CD14-positive monocyte (primary cell): ENCODE measurements around the gene PTH2R. TPM values are rescaled to one million over a fixed set of nuclear protein-coding genes. Genes with fewer than 3 reads are reported as not detected.

Experiments used
- DNase-seq, 3 donors: peaks; one replicate each; pipeline ENCODE4 v3.0.0-alpha.2; 2011 to 2022
- H2AFZ ChIP-seq: 2 replicates; pipeline ENCODE4 v1.6.0; 2012; ENCODE audit warnings: mild to moderate bottlenecking, low read depth, low read length, inconsistent platforms; ENCODE audit not compliant: insufficient read depth, poor library complexity, severe bottlenecking
- H3K27ac ChIP-seq, 2 donors: 1 replicate in 1 of 2; 2 replicates in 1 of 2; pipeline ENCODE4 v1.5.1; 2012 to 2013; ENCODE audit warnings: low read length in 2 of 2, control low read depth in 1 of 2, inconsistent platforms in 1 of 2, low read depth in 1 of 2, mild to moderate bottlenecking in 1 of 2
- H3K27me3 ChIP-seq, 2 donors: one replicate each; pipeline versions ENCODE4 v1.6.0 to v1.6.1; 2011 to 2013; ENCODE audit warnings: low read length in 2 of 2; ENCODE audit not compliant: control insufficient read depth in 2 of 2, insufficient read depth in 2 of 2
- H3K36me3 ChIP-seq, 2 donors: replicated peaks in 1 of 2; 1 replicate in 1 of 2; 2 replicates in 1 of 2; pipeline versions ENCODE4 v1.5.1 to v1.6.1; 2012 to 2013; ENCODE audit warnings: low read length in 2 of 2, control low read depth in 1 of 2, inconsistent platforms in 1 of 2, mild to moderate bottlenecking in 1 of 2; ENCODE audit not compliant: insufficient read depth in 2 of 2, control insufficient read depth in 1 of 2
- H3K4me1 ChIP-seq, 2 donors: 1 replicate in 1 of 2; 2 replicates in 1 of 2; pipeline versions ENCODE4 v1.5.1 to v1.6.1; 2012 to 2013; ENCODE audit warnings: low read length in 2 of 2, control low read depth in 1 of 2, inconsistent platforms in 1 of 2, mild to moderate bottlenecking in 1 of 2, moderate library complexity in 1 of 2; ENCODE audit not compliant: insufficient read depth in 2 of 2, control insufficient read depth in 1 of 2
- H3K4me2 ChIP-seq: replicated peaks from 2 replicates; pipeline ENCODE3; 2012; ENCODE audit warnings: low read length, moderate library complexity, mild to moderate bottlenecking; ENCODE audit not compliant: poor library complexity, severe bottlenecking; ENCODE audit errors: extremely low read depth
- H3K4me3 ChIP-seq, 3 experiments: fragments of 200-600 bp in 1 of 3; sonication (generic) in 1 of 3; replicated peaks in 1 of 3; 1 replicate in 2 of 3; 2 replicates in 1 of 3; pipeline ENCODE4 v1.5.1; 2011 to 2013; ENCODE audit warnings: low read length in 3 of 3, mild to moderate bottlenecking in 3 of 3, control low read depth in 2 of 3, low read depth in 2 of 3, inconsistent platforms in 1 of 3, moderate library complexity in 1 of 3
- H3K79me2 ChIP-seq: 2 replicates; pipeline ENCODE4 v1.6.0; 2012; ENCODE audit warnings: mild to moderate bottlenecking, control low read depth, inconsistent platforms, low read length, moderate library complexity; ENCODE audit not compliant: insufficient read depth
- H3K9ac ChIP-seq: 2 replicates; pipeline ENCODE4 v1.6.0; 2017; ENCODE audit warnings: low read length, mild to moderate bottlenecking; ENCODE audit not compliant: insufficient read depth, poor library complexity, severe bottlenecking
- H3K9me3 ChIP-seq, 2 donors: replicated peaks in 1 of 2; 1 replicate in 1 of 2; 2 replicates in 1 of 2; pipeline versions ENCODE4 v1.5.1 to v1.6.1; 2012 to 2013; ENCODE audit warnings: low read length in 2 of 2, control low read depth in 1 of 2; ENCODE audit not compliant: control insufficient read depth in 1 of 2, insufficient read depth in 1 of 2
- H4K20me1 ChIP-seq: 2 replicates; pipeline ENCODE4 v1.6.0; 2012; ENCODE audit warnings: mild to moderate bottlenecking, low read length, control low read depth, moderate library complexity; ENCODE audit not compliant: insufficient read depth
- H3K27ac Mint-ChIP-seq, 7 donors: one replicate each; pipeline ENCODE4 v1.8.0; 2020; ENCODE audit warnings: mild to moderate bottlenecking in 7 of 7, mixed read lengths in 7 of 7, moderate library complexity in 6 of 7, inconsistent platforms in 2 of 7
- H3K27me3 Mint-ChIP-seq, 3 donors: one replicate each; pipeline ENCODE4 v1.8.0; 2021 to 2022; ENCODE audit warnings: low read depth in 3 of 3, mild to moderate bottlenecking in 3 of 3, mixed read lengths in 3 of 3, moderate library complexity in 3 of 3, inconsistent platforms in 1 of 3
- H3K36me3 Mint-ChIP-seq, 2 donors: one replicate each; pipeline ENCODE4 v1.8.0; 2020; ENCODE audit warnings: mixed read lengths in 2 of 2, inconsistent platforms in 1 of 2, mild to moderate bottlenecking in 1 of 2
- H3K4me1 Mint-ChIP-seq: one replicate; pipeline ENCODE4 v1.8.0; 2020; ENCODE audit warnings: mild to moderate bottlenecking, mixed read lengths
- H3K4me3 Mint-ChIP-seq, 2 donors: one replicate each; pipeline ENCODE4 v1.8.0; 2020; ENCODE audit warnings: mild to moderate bottlenecking in 2 of 2, mixed read lengths in 2 of 2, moderate library complexity in 1 of 2
- H3K9me3 Mint-ChIP-seq, 7 donors: one replicate each; pipeline ENCODE4 v1.8.0; 2020 to 2022; ENCODE audit warnings: mixed read lengths in 7 of 7, mild to moderate bottlenecking in 6 of 7, moderate library complexity in 6 of 7, inconsistent platforms in 2 of 7
- CTCF ChIP-seq: fragments of 200-600 bp; IDR thresholded peaks from one replicate; pipeline ENCODE4 v1.8.0; 2022; ENCODE audit warnings: antibody characterized with exemption, mild to moderate bottlenecking
- WGBS: methylation state at CpG from one replicate; pipeline ENCODE4 v1.1.5; 2013; ENCODE audit warnings: missing lambda C conversion rate; ENCODE audit not compliant: insufficient coverage; 5-methylcytosine and 5-hydroxymethylcytosine counted together
- intact Hi-C, 2 donors: fragments of 100-400 bp; cut with micrococcal nuclease; formaldehyde crosslinking; loops; one replicate each; pipeline versions ENCODE4 v1.15.0 to v1.15.1; 2023
- polyA plus RNA-seq, 3 donors: library from polyadenylated mRNA; depleted of rRNA in 1 of 3; unstranded in 2 of 3; stranded (reverse) in 1 of 3; fragments of 300-500 nt in 2 of 3; fragments of >200 nt in 1 of 3; fragmentation: Illumina TruSeq in 2 of 3; gene quantifications; 1 replicate in 2 of 3; 2 replicates in 1 of 3; pipeline ENCODE4 v1.2.3, GENCODE V29; 2012 to 2021

Gene PTH2R
- polyA plus RNA-seq, 3 donors, result 0.07 to 0.12 (median 0.11) TPM

- no peaks in the 10 kb centered on the region for H3K4me1 Mint-ChIP-seq
- H3K36me3 Mint-ChIP-seq, result no peaks in the 10 kb centered on the region
- H3K4me2 ChIP-seq, result no peak overlapping the region
Measured at GRCh38 chr2:208541461-208541988, 134.9 kb downstream of the PTH2R start.

GRCh38 chr2:208541989-208542464 is 135.4 kb downstream of the PTH2R start:
- Histone ChIP-seq H3K79me2 (no peaks in the 10 kb centered on the region), H3K4me1 (no peaks in the 10 kb centered on the region), H3K9ac (no peak overlapping the region), H3K4me3 (no peak overlapping the region), H2AFZ (no peak overlapping the region), H3K4me2 (no peak overlapping the region), H3K27ac (no peak overlapping the region), H4K20me1 (no peaks in the 10 kb centered on the region), H3K9me3 (no peaks in the 10 kb centered on the region), H3K27me3 (no peaks in the 10 kb centered on the region), H3K36me3 (no peaks in the 10 kb centered on the region)
- intact Hi-C loops, result no loop called here
- H3K27me3 Mint-ChIP-seq, result peaks cover 0 to 3% (median 1%) of the 10 kb centered on the region in 3 donors
- WGBS, result no CpG with 5 or more reads among the region's 3 CpGs
- TF ChIP-seq CTCF, result no peak
- H3K36me3 Mint-ChIP-seq, result no peaks in the 10 kb centered on the region
- DNase-seq, result no peak
- H3K27ac Mint-ChIP-seq, result no peak overlapping the region
- H3K9me3 Mint-ChIP-seq, result peaks cover 0 to 4% (median 2%) of the 10 kb centered on the region in 7 donors
- H3K4me3 Mint-ChIP-seq, result no peak overlapping the region
- H3K4me1 Mint-ChIP-seq, result no peaks in the 10 kb centered on the region

More at GRCh38 chr2:208541461-208541988, 134.9 kb downstream of the PTH2R start:
- H4K20me1 ChIP-seq, result no peaks in the 10 kb centered on the region
- Mint-ChIP-seq H3K9me3 (peaks cover 0 to 5% (median 2%) of the 10 kb centered on the region in 7 donors), H3K27ac (no peak overlapping the region), H3K27me3 (peaks cover 0 to 3% (median 1%) of the 10 kb centered on the region in 3 donors), H3K4me3 (no peak overlapping the region)
- no peak for DNase-seq
- no peak overlapping the region for H3K9ac ChIP-seq
- WGBS, result no CpG with 5 or more reads among the region's 3 CpGs
- H3K9me3 ChIP-seq, result peaks cover 0 to 2% of the 10 kb centered on the region in 2 donors
- H3K4me1 ChIP-seq, result no peaks in the 10 kb centered on the region
- H3K4me3 ChIP-seq, result no peak overlapping the region
- H2AFZ ChIP-seq, result no peak overlapping the region
- no peaks in the 10 kb centered on the region for H3K79me2 ChIP-seq
- H3K27ac ChIP-seq, result no peak overlapping the region
- no peaks in the 10 kb centered on the region for H3K27me3 ChIP-seq
- no peak for TF ChIP-seq CTCF
- no peaks in the 10 kb centered on the region for H3K36me3 ChIP-seq
- intact Hi-C loops, result no loop called here
